Islet precursor cell (in vitro differentiated cells): ENCODE measurements around the gene KCTD10.
A peak's percentile ranks its signal among the peaks of the same experiment; 100 is the strongest.

Experiments used
- DNase-seq: peaks from one replicate; pipeline ENCODE4 v3.0.0-alpha.2; 2018

The KCTD10 gene

GRCh38 chr12:109469517-109469916 lies 7.6 kb downstream of the KCTD10 start:
- no peak for DNase-seq

GRCh38 chr12:109467978-109468676 lies 9.0 kb downstream of the KCTD10 start:
- no peak for DNase-seq

GRCh38 chr12:109466821-109467220 lies 10.3 kb downstream of the KCTD10 start:
- DNase-seq: peak; percentile 78

GRCh38 chr12:109466305-109466704 lies 10.8 kb downstream of the KCTD10 start:
- DNase-seq: peak; percentile 82

GRCh38 chr12:109464642-109465351 lies 12.3 kb downstream of the KCTD10 start:
- no peak for DNase-seq

GRCh38 chr12:109463756-109464155 lies 13.3 kb downstream of the KCTD10 start:
- no peak for DNase-seq

GRCh38 chr12:109462868-109463692 lies 14.0 kb downstream of the KCTD10 start:
- peak; percentile 98 for DNase-seq

- peak; percentile 91 for DNase-seq
Measured at GRCh38 chr12:109461846-109462756, 15.0 kb downstream of the KCTD10 start.

GRCh38 chr12:109461049-109461845 lies 15.9 kb downstream of the KCTD10 start:
- DNase-seq: peak; percentile 95

GRCh38 chr12:109460538-109460937 lies 16.6 kb downstream of the KCTD10 start:
- no peak for DNase-seq

- DNase-seq: no peak
Measured at GRCh38 chr12:109459247-109459646, 17.9 kb downstream of the KCTD10 start.

- no peak for DNase-seq
Measured at GRCh38 chr12:109458771-109459208, 18.3 kb downstream of the KCTD10 start.

GRCh38 chr12:109458086-109458485 lies 19.0 kb downstream of the KCTD10 start:
- no peak for DNase-seq

- no peak for DNase-seq
Measured at GRCh38 chr12:109455706-109456105, 21.4 kb downstream of the KCTD10 start.

- no peak for DNase-seq
Measured at GRCh38 chr12:109452489-109452888, 24.6 kb downstream of the KCTD10 start.

GRCh38 chr12:109451400-109451799 lies 25.7 kb downstream of the KCTD10 start:
- DNase-seq: no peak

- no peak for DNase-seq
Measured at GRCh38 chr12:109450980-109451379, 26.1 kb downstream of the KCTD10 start.

GRCh38 chr12:109449845-109450532 lies 27.1 kb downstream of the KCTD10 start:
- DNase-seq: no peak

- no peak for DNase-seq
Measured at GRCh38 chr12:109448707-109449390, 28.3 kb downstream of the KCTD10 start.

- DNase-seq: no peak
Measured at GRCh38 chr12:109448272-109448671, 28.8 kb downstream of the KCTD10 start.
